ENCODE measurements around the gene COL25A1.

Gene COL25A1

GRCh38 chr4:109172301-109172700 lies 130.2 kb downstream of the COL25A1 start:
- H3K4me3 ChIP-seq (ENCODE audit: low read depth, low read length): no peak overlapping the region
- TF ChIP-seq CTCF (IDR thresholded peaks at IDR 0.05; ENCODE audit: insufficient read depth, low read length, missing control alignments): no peak
- no peak for DNase-seq (ENCODE audit: low read depth, low spot score)
- ChIA-PET CTCF (no interaction called here), POLR2A (no interaction called here)

- DNase-seq (ENCODE audit: low read depth, low spot score): no peak
- no peak overlapping the region for H3K4me3 ChIP-seq (ENCODE audit: low read depth, low read length)
- TF ChIP-seq CTCF (IDR thresholded peaks at IDR 0.05; ENCODE audit: insufficient read depth, low read length, missing control alignments): no peak
- ChIA-PET POLR2A (no interaction called here), CTCF (no interaction called here)
These were observed 131.4 kb downstream of the COL25A1 start for GRCh38 chr4:109171070-109171469.

- POLR2A ChIA-PET: interaction anchor here (0.7 kb wide), 1 partner anchor 118 kb away, joined by 3 read pairs; no protein-coding TSS in a partner anchor
- DNase-seq (ENCODE audit: low read depth, low spot score): no peak
- no peak for TF ChIP-seq CTCF (IDR thresholded peaks at IDR 0.05; ENCODE audit: insufficient read depth, low read length, missing control alignments)
- CTCF ChIA-PET: no interaction called here
- no peak overlapping the region for H3K4me3 ChIP-seq (ENCODE audit: low read depth, low read length)
These were observed 133.3 kb downstream of the COL25A1 start for GRCh38 chr4:109169170-109169569.

- POLR2A ChIA-PET: no interaction called here
- no peak for TF ChIP-seq CTCF (IDR thresholded peaks at IDR 0.05; ENCODE audit: insufficient read depth, low read length, missing control alignments)
- CTCF ChIA-PET: no interaction called here
- H3K4me3 ChIP-seq (ENCODE audit: low read depth, low read length): no peak overlapping the region
- no peak for DNase-seq (ENCODE audit: low read depth, low spot score)
These were observed 135.9 kb downstream of the COL25A1 start for GRCh38 chr4:109166586-109166985.

- no peak overlapping the region for H3K4me3 ChIP-seq (ENCODE audit: low read depth, low read length)
- DNase-seq (ENCODE audit: low read depth, low spot score): no peak
- no peak for TF ChIP-seq CTCF (IDR thresholded peaks at IDR 0.05; ENCODE audit: insufficient read depth, low read length, missing control alignments)
- ChIA-PET CTCF (no interaction called here), POLR2A (no interaction called here)
These were observed 136.3 kb downstream of the COL25A1 start for GRCh38 chr4:109166126-109166525.

- ChIA-PET CTCF (no interaction called here), POLR2A (no interaction called here)
- peak; percentile 17 for DNase-seq (ENCODE audit: low read depth, low spot score)
- TF ChIP-seq CTCF (IDR thresholded peaks at IDR 0.05; ENCODE audit: insufficient read depth, low read length, missing control alignments): no peak
- no peak overlapping the region for H3K4me3 ChIP-seq (ENCODE audit: low read depth, low read length)
These were observed 138.4 kb downstream of the COL25A1 start for GRCh38 chr4:109164011-109164410.
